Mucosa of rectum (tissue), 2 donors: ENCODE results near the gene SMAD2.

Source experiments
- H3K27ac ChIP-seq, 2 donors: one replicate each; pipeline ENCODE4 v1.7.0; 2013; ENCODE audit warnings: inconsistent platforms in 2 of 2, low read depth in 2 of 2, low read length in 2 of 2
- H3K27me3 ChIP-seq, 2 donors: one replicate each; pipeline ENCODE4 v1.7.0; 2013; ENCODE audit warnings: low read length in 2 of 2; ENCODE audit not compliant: control insufficient read depth in 2 of 2, insufficient read depth in 2 of 2
- H3K36me3 ChIP-seq, 2 donors: one replicate each; pipeline ENCODE4 v1.7.0; 2013; ENCODE audit warnings: low read length in 2 of 2; ENCODE audit not compliant: control insufficient read depth in 2 of 2, insufficient read depth in 2 of 2
- H3K4me1 ChIP-seq, 2 donors: one replicate each; pipeline ENCODE4 v1.7.0; 2013; ENCODE audit warnings: low read length in 2 of 2, mild to moderate bottlenecking in 1 of 2; ENCODE audit not compliant: control insufficient read depth in 2 of 2, insufficient read depth in 2 of 2
- H3K4me3 ChIP-seq, 2 donors: one replicate each; pipeline ENCODE4 v1.7.0; 2013; ENCODE audit warnings: low read length in 2 of 2
- H3K9ac ChIP-seq, 2 donors: one replicate each; pipeline ENCODE4 v1.7.0; 2013; ENCODE audit warnings: low read length in 2 of 2, low read depth in 1 of 2, mild to moderate bottlenecking in 1 of 2
- H3K9me3 ChIP-seq, 2 donors: one replicate each; pipeline ENCODE4 v1.7.0; 2013; ENCODE audit warnings: low read length in 2 of 2; ENCODE audit not compliant: control insufficient read depth in 2 of 2
- donor health status: healthy.
- donor health status: Normal muscosa, but diverticular disease.

The SMAD2 gene

DNA sequence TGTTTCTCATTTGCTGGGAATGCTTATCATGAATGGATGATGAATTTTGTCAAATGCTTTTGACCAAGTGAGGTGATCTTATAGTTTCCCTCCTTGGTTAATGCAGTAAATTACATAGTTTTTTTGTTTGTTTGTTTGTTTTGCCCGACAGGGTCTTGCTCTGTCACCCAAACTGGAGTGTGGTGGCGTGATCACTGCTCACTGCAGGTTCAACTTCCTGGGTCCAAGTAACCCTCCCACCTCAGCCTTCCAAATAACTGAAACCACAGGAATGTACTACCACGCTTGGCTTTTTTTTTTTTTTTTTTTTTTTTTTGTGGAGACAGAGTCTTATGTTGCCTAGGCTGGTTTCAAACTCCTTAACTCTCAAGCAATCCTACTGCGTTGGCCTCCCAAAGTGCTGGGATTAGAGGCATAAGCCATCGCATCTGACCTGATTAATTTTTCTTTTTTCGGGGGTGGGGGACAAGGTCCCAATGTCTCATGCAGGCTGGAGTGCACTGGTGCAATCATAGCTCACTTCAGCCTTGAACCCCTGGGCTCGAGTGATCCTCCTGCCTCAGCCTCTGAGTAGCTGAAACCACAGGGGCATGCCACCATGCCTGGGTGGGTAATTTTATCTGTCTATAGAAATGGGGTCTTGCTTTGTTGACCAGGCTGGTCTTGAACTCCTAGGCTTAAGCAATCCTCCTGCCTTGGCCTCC lies 48.6 kb downstream of the SMAD2 start:
- no peaks in the 10 kb centered on the region for H3K4me1 ChIP-seq

GRCh38 chr18:47881042-47881441 lies 49.4 kb downstream of the SMAD2 start:
- Histone ChIP-seq H3K4me3 (no peak overlapping the region), H3K27me3 (no peaks in the 10 kb centered on the region), H3K4me1 (no peaks in the 10 kb centered on the region), H3K9me3 (no peaks in the 10 kb centered on the region), H3K27ac (no peak overlapping the region), H3K9ac (no peak overlapping the region), H3K36me3 (peaks cover 11 to 12% of the 10 kb centered on the region in 2 donors)

More for the DNA sequence above, 48.6 kb downstream of the SMAD2 start:
- Histone ChIP-seq H3K9me3 (no peaks in the 10 kb centered on the region), H3K27me3 (no peaks in the 10 kb centered on the region), H3K4me3 (no peak overlapping the region), H3K27ac (no peak overlapping the region), H3K36me3 (peaks cover 12% of the 10 kb centered on the region in 2 donors), H3K9ac (no peak overlapping the region)

DNA sequence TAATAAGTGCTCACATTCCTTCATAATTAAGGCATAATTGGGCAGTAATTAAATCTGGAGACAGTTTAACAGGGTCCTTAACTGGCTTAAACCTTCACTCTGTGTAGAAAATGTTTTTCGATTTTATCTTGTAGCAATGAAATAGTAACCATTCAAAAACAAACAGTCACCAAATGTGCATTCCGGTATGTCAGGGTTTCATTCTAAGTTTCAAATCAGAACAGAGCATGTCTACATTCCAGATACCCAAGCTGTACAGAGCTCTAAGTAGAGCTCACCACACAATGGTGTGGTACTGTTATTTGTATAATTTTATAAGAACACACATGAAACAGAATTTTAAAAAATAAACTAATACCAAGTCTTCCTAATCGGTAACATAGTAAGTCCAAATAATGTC lies 52.6 kb downstream of the SMAD2 start:
- Histone ChIP-seq H3K4me1 (no peaks in the 10 kb centered on the region), H3K27me3 (no peaks in the 10 kb centered on the region), H3K9ac (no peak overlapping the region), H3K36me3 (peaks cover 9 to 12% of the 10 kb centered on the region in 2 donors), H3K27ac (no peak overlapping the region), H3K4me3 (no peak overlapping the region), H3K9me3 (no peaks in the 10 kb centered on the region)

DNA sequence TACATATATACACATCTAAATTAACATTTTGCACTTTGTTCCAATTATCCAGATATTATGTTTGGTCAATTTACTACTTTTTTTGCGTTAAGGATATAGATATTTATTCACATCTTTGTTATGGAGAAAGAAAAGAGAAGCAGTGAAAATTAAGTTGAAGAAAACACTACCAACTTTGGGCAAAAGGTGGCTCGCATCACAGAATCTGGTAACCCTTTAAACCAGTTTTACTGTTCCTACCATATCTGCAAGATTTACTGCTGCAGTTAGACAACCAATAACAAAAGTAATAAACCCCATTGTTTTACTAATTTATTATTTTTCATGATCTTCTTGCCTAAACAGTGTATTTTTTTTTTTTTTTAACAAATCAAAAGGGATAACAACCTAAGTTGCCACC lies 53.6 kb downstream of the SMAD2 start:
- Histone ChIP-seq H3K36me3 (peaks cover 6 to 12% of the 10 kb centered on the region in 2 donors), H3K9me3 (no peaks in the 10 kb centered on the region), H3K4me3 (no peak overlapping the region), H3K27ac (no peak overlapping the region), H3K27me3 (no peaks in the 10 kb centered on the region), H3K4me1 (no peaks in the 10 kb centered on the region), H3K9ac (no peak overlapping the region)

DNA sequence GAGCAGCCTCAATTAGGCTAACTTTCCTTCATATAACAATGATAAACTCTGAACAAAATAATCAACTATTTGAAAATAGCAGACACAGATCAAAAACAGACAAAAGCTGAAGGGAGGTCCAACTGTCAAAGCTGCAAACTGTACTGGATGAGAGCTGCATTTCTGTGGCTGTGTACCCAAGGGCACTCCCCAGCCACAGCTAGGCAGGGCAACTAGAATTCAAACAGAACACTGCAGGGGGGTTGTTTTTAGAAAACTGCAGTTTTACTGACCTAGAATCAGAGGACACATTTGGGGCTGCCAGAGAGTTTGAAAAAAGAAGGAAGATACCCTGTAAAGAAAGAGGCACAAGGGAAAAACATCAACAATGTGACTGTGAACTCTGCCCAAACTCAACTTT lies 56.8 kb downstream of the SMAD2 start:
- Histone ChIP-seq H3K36me3 (peaks cover 2 to 8% of the 10 kb centered on the region in 2 donors), H3K27me3 (no peaks in the 10 kb centered on the region), H3K4me3 (no peak overlapping the region), H3K9ac (no peak overlapping the region), H3K9me3 (no peaks in the 10 kb centered on the region), H3K27ac (no peak overlapping the region), H3K4me1 (peaks cover 0 to 4% of the 10 kb centered on the region in 2 donors)

DNA sequence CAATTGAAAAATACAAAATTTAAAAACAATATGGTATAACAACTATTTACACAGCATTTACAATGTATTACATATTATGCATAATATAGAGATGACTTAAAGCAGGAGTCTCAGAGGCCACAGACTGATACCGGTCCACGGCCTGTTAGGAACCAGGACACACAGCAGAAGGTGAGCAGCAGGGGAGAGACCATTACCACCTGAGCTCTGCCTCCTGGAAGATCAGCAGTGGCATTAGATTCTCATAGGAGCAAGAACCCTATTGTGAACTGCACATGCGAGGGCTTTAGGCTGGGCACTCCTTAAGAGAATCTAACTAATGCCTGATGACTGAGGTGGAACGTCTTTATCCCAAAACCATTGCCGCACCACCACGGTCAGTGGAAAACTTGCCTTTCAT lies 58.0 kb downstream of the SMAD2 start:
- Histone ChIP-seq H3K4me1 (peaks cover 0 to 4% of the 10 kb centered on the region in 2 donors), H3K36me3 (peaks cover 9 to 12% of the 10 kb centered on the region in 2 donors), H3K9ac (no peak overlapping the region), H3K27ac (no peak overlapping the region), H3K9me3 (no peaks in the 10 kb centered on the region), H3K27me3 (no peaks in the 10 kb centered on the region), H3K4me3 (no peak overlapping the region)

GRCh38 chr18:47871288-47871687 lies 59.2 kb downstream of the SMAD2 start:
- Histone ChIP-seq H3K27me3 (no peaks in the 10 kb centered on the region), H3K9ac (no peak overlapping the region), H3K27ac (no peak overlapping the region), H3K4me1 (peaks cover 0 to 4% of the 10 kb centered on the region in 2 donors), H3K4me3 (no peak overlapping the region), H3K9me3 (no peaks in the 10 kb centered on the region), H3K36me3 (peaks cover 14 to 15% of the 10 kb centered on the region in 2 donors)

- Histone ChIP-seq H3K4me3 (no peak overlapping the region), H3K36me3 (peaks cover 14 to 15% of the 10 kb centered on the region in 2 donors), H3K27me3 (no peaks in the 10 kb centered on the region), H3K9ac (no peak overlapping the region), H3K9me3 (no peaks in the 10 kb centered on the region), H3K27ac (no peak overlapping the region), H3K4me1 (peaks cover 0 to 4% of the 10 kb centered on the region in 2 donors)
Observed at GRCh38 chr18:47870605-47871004, 59.9 kb downstream of the SMAD2 start.

- Histone ChIP-seq H3K9ac (no peak overlapping the region), H3K4me1 (peaks cover 0 to 4% of the 10 kb centered on the region in 2 donors), H3K27me3 (no peaks in the 10 kb centered on the region), H3K27ac (no peak overlapping the region), H3K4me3 (no peak overlapping the region), H3K9me3 (no peaks in the 10 kb centered on the region), H3K36me3 (peaks cover 22 to 25% of the 10 kb centered on the region in 2 donors)
Observed at GRCh38 chr18:47868744-47869143, 61.7 kb downstream of the SMAD2 start.

DNA sequence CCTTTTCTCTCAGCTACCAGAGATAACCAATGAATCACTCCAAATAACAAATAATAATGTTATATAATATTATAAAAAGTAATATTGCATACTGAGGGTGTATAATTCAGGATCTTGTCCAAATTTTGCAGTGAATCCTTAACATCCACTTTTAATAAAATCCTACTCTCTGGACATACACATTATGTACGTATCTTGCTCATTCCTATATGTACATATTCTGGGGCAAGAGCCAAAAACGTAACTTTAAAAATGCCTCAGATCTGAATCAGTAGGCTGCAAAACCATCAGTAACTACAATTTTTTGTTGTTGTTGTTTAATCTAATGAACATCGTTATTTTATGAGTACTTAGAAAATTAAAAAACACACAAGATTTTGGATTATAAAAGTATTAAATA lies 65.3 kb downstream of the SMAD2 start:
- H3K36me3 ChIP-seq = peaks cover 38 to 40% of the 10 kb centered on the region in 2 donors
- no peak overlapping the region for H3K4me3 ChIP-seq
- H3K27me3 ChIP-seq = no peaks in the 10 kb centered on the region
- H3K9me3 ChIP-seq = no peaks in the 10 kb centered on the region
- no peaks in the 10 kb centered on the region for H3K4me1 ChIP-seq
- no peak overlapping the region for H3K27ac ChIP-seq
- no peak overlapping the region for H3K9ac ChIP-seq
